GM19452 (cell line): Measurements from ENCODE around the gene FBP2.
"Not testable (repeated sequence)": the region's sequence is repeated elsewhere in the genome, so short reads cannot be mapped to it uniquely, and the experiment has no call there.

Experiments used
- ATAC-seq: cut with Tn5 transposase; IDR thresholded peaks from one replicate; pipeline ENCODE4 v1.9.1; 2021; ENCODE audit not compliant: unreplicated experiment

FBP2 gene

GRCh38 chr9:94564279-94564678, 29.3 kb downstream of the FBP2 start:
- not testable (repeated sequence) for ATAC-seq

DNA sequence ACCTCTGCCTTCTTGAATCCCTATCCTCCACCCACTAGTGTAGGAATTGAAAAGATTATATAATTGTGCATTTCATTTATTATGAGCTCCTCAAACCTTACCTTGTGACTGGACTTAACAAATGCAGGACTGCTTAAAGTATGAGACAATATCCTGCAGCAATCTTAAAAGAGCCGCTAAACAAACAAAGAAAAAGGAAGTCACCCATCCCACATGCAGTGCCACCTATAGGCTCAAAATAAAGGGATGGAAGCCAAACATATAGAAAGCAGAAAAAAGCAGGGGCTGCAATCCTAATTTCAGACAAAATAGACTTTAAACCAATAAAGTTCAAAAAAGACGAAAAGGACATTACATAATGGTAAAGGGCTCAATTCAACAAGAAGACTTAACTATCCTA, 30.1 kb downstream of the FBP2 start:
- no peak for ATAC-seq

GRCh38 chr9:94560237-94560636, 33.4 kb downstream of the FBP2 start:
- ATAC-seq = no peak

- no peak for ATAC-seq
Observed at GRCh38 chr9:94557376-94557775, 36.2 kb downstream of the FBP2 start.

- ATAC-seq = no peak
Observed at GRCh38 chr9:94554439-94555331, 38.9 kb downstream of the FBP2 start, which contains the start of gene PCAT7. Gene PCAT7, plus strand, starts transcription at chr9:94555083.

DNA sequence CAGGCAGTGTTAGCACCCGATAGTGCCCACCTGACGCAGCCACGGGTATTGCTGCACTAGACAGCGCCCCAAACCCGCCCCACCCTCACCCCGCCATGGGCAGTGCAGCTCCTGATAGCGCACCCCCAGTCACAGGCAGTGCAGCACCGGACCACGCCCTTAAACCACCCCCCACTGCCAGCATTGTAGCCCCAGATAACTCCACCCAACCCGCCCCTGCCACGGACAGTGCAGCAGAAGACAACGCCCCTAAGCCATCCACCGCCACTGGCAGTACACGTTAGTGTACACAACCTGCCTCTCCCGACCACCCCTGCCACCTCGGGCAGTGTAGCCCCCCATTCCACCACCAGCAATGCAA, 39.6 kb downstream of the FBP2 start:
- no peak for ATAC-seq

GRCh38 chr9:94553029-94553938, 40.3 kb downstream of the FBP2 start:
- ATAC-seq = no peak

- ATAC-seq = no peak
Observed at GRCh38 chr9:94545940-94546339, 47.7 kb downstream of the FBP2 start.

DNA sequence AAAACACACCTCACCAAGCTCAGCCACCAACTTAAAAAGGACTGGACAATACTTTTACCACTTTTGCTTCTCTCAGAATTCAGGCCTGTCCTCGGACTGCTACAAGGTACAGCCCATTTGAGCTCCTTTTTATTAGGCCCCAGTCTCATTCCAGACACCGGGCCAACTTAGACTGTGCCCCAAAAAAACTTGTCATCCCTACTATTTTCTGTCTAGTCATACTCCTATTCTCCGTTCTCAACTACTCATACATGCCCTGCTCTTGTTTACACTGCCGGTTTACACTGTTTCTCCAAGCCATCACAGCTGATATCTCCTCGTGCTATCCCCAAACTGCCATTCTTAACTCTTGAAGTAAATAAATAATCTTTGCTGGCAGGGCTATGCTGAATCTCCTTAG, 49.3 kb downstream of the FBP2 start:
- ATAC-seq = not testable (repeated sequence)

GRCh38 chr9:94538908-94539307, 54.7 kb downstream of the FBP2 start:
- no peak for ATAC-seq

DNA sequence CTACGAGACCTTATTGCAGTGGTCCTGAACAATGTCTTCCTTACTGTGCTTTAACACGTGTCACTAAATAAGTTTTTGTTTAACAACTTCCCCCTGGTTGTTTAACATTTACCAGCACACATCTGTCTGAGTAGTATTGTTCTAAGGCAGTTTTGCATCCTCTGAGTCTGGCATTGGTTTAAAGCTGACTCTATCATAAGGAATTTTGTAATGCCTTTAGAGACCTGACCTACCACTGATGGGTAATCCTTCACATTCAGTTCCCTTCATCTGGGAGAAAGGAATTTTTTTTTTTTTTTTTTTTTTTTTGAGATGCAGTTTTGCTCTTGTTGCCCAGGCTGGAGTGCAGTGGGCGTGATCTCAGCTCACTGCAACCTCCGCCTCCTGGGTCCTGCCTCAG, 58.7 kb downstream of the FBP2 start:
- ATAC-seq = no peak

- ATAC-seq = no peak
Observed at GRCh38 chr9:94533601-94534000, 60.0 kb downstream of the FBP2 start.

- ATAC-seq = no peak
Observed at GRCh38 chr9:94533155-94533554, 60.5 kb downstream of the FBP2 start.

- no peak for ATAC-seq
Observed at GRCh38 chr9:94528886-94529285, 64.7 kb downstream of the FBP2 start.

DNA sequence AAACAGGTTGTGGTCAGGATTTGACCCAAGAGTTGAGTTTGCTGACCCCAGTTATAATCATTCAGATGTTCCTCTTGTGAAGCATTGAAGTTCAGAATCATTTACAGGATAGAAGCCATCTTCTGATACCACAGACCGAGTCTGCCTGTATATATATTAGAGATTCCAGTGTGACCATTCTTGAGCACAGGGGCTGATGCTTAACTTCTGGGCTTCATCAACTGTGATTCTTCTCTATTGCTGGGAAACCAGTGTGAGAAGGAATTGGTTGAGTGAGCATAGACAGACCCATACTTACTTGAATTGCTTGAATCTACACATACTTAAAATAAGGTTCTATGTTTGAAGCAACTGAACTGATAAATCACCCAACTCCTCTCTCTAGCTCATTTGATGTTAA, 66.7 kb downstream of the FBP2 start:
- no peak for ATAC-seq

DNA sequence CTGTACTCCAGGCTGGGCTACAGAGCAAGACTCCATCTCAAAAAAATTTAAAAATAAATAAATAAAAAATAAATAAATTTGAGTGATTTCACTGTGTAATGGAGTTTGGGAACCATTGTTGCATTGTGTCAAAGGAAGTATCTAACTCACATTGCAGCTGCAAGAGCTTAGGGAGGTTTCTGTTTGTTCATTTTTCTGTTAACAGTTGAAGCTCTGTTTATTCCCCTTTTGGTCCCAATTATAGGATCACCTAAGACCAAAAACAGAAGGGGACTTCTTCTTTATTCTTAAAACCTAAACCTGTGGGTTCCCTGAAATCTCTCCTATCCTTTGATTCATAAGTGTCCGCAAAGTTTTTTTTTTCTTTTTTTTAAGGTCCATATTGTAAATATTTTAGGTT, 67.4 kb downstream of the FBP2 start:
- ATAC-seq = no peak

DNA sequence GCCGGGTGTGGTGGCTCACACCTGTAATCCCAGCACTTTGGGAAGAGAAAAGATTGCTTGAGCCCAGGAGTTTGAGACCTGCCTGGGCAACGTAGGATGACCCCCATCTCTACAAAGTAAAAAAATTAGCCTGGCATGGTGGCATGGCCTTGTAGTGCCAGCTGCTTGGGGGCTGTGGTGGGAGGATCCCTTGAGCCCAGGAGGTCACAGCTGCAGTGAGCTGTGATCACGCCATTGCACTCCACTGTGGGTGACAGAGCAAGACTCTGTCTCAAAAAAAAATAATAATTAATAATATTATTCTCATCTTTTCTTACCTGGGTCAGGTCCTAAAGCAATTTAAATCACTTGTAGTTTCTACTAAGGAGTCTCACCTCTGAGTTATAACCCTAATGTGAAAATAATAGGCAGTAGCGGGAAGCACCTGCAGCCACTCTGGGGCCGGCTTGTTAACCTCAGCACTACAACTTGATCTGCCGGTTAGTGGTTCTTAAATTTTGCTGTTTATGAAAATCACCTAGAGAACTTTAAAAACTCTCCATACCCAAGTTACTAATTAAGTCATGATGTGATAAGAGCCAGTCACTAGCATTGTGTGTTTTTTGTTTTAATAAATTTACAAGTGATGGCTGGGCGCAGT, 68.1 kb downstream of the FBP2 start:
- no peak for ATAC-seq

DNA sequence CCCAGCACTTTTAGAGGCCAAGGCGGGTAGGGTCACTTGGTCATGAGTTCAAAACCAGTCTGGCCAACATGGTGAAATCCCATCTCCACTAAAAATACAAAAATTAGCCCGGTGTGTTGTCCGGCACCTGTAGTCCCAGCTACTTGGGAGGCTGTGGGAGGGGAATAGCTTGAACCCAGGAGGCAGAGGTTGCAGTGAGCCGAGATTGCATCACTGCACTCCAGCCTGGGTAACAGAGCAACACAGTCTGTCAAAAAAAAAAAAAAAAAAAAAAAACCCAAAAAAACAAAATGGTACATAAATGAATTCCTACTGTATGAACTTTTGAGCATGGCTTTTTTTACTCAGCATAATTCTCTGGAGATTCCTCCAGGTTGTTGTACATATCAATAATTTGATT, 76.4 kb downstream of the FBP2 start:
- no peak for ATAC-seq

DNA sequence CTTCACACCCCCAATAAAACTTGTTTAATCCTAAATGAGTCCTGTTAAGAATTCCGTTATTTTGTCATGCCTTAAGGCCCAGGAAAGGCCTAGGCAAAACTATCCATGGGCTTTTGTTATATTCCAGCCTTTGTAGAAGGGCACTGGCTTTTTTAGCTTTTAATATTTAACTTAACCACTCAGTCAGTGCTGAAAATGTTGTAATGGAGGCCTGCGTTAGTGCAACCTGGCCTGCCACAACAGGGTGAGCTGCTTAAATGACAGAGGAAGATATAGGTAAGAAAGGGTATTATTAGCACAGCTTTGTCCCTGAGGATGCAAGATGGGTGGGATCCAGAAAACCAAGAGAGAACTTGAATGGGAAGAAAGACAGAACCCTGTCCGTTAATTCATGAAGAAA, 78.9 kb downstream of the FBP2 start:
- no peak for ATAC-seq

GRCh38 chr9:94511955-94512265, 81.7 kb downstream of the FBP2 start:
- no peak for ATAC-seq

DNA sequence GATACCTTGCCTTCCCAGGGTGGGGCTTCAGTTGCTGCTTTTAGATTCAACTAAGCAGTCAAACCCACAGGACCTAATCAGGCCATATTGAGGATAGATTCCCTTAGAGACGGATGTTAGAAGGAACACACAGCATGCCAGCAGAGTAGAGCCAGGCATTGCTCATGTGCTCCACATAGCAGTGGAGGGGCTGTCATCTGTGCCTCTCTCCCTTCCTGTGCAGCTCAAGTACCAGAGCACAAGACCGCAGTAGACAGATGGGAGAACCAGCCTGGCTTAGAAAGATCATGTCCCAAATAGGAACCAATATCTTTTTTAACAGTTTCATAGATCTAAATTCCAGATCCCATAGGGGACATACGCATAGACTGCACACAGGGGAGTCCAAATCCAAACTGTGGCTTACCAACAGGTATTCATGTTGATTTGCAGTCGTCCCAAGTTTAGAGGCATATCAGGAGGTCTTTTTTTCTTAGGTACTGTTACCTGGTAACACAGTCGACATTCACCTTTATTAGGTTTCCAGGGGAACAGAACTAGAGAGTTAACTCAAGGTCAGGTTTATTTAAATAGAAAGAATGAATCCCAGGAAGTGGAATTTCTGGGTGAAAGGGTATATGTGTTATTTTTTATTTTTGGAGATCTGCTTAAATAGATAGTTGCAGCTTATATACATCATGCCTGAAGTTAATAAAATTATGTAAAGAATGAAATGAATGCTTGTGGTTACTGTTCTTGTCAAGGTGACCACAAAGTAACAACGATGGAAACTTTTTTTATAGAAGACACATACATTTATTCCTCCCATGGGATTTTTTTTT, 82.3 kb downstream of the FBP2 start:
- no peak for ATAC-seq
